WTC11 (cell line): ENCODE results near the gene SVIL. TPM values are rescaled to one million over a fixed set of nuclear protein-coding genes. Genes with fewer than 3 reads are reported as not detected.
"Not testable (repeated sequence)": the region's sequence is repeated elsewhere in the genome, so short reads cannot be mapped to it uniquely, and the experiment has no call there.

Source experiments
- ATAC-seq: fragments of 200-7000 bp; cut with Tn5 transposase; 2 replicates; pipeline ENCODE4 v1.10.0; 2021; ENCODE audit warnings: mild to moderate bottlenecking, moderate library complexity
- CTCF ChIA-PET: fragments of 300-600 bp; sonication (Branson Sonifier 250); formaldehyde crosslinking; loops from one replicate; lab custom pipeline; 2021; ENCODE audit warnings: antibody characterized with exemption; lab: Charles Lee
- POLR2A ChIA-PET: fragments of 350-600 bp; sonication (Branson Sonifier 250); formaldehyde crosslinking; loops from one replicate; lab custom pipeline; 2021; ENCODE audit warnings: antibody characterized with exemption; lab: Charles Lee
- DNase-seq: peaks from one replicate; pipeline ENCODE4 v3.0.0; 2021; ENCODE audit warnings: low spot score
- H3K27ac Mint-ChIP-seq: 2 replicates; pipeline ENCODE4 v1.8.0; 2021; ENCODE audit warnings: mixed read lengths
- H3K27me3 Mint-ChIP-seq: 2 replicates; pipeline ENCODE4 v1.8.0; 2021; ENCODE audit warnings: low read depth, mild to moderate bottlenecking, moderate library complexity, mixed read lengths
- H3K36me3 Mint-ChIP-seq: 2 replicates; pipeline ENCODE4 v1.8.0; 2021; ENCODE audit warnings: mixed read lengths
- H3K4me1 Mint-ChIP-seq: 2 replicates; pipeline ENCODE4 v1.8.0; 2022; ENCODE audit warnings: mixed read lengths
- H3K4me3 Mint-ChIP-seq: 2 replicates; pipeline ENCODE4 v1.8.0; 2021; ENCODE audit warnings: mild to moderate bottlenecking, moderate library complexity, mixed read lengths
- H3K9me3 Mint-ChIP-seq: 2 replicates; pipeline ENCODE4 v1.8.0; 2021; ENCODE audit warnings: mixed read lengths
- FOXJ3 ChIP-seq: sonication (generic); formaldehyde crosslinking; IDR thresholded peaks from 2 replicates; pipeline ENCODE4 v1.9.0; 2021; ENCODE audit warnings: missing genetic modification reagents, mild to moderate bottlenecking, borderline replicate concordance
- HMGA2 ChIP-seq: fragments of 250-450 bp; sonication (Bioruptor Pico); IDR thresholded peaks from 2 replicates; pipeline ENCODE4 v1.4.0; 2021; ENCODE audit warnings: mild to moderate bottlenecking, moderate library complexity
- RORB ChIP-seq: fragments of 250-450 bp; sonication (Bioruptor Pico); IDR thresholded peaks from 2 replicates; pipeline ENCODE4 v1.9.0; 2021; ENCODE audit warnings: mild to moderate bottlenecking
- SMAD3 ChIP-seq: sonication (generic); formaldehyde crosslinking; IDR thresholded peaks from 2 replicates; pipeline ENCODE4 v1.8.0; 2022; ENCODE audit warnings: missing genetic modification reagents, mild to moderate bottlenecking, borderline replicate concordance
- SOX15 ChIP-seq: fragments of 250-450 bp; sonication (Bioruptor Pico); IDR thresholded peaks from 2 replicates; pipeline ENCODE4 v1.9.0; 2021; ENCODE audit warnings: mild to moderate bottlenecking
- TEAD1 ChIP-seq: sonication (generic); formaldehyde crosslinking; IDR thresholded peaks from 2 replicates; pipeline ENCODE4 v1.8.0; 2022; ENCODE audit warnings: mild to moderate bottlenecking, missing genetic modification reagents
- ZNF416 ChIP-seq: fragments of 250-450 bp; sonication (Bioruptor Pico); IDR thresholded peaks from 2 replicates; pipeline ENCODE4 v1.9.0; 2021; ENCODE audit warnings: mild to moderate bottlenecking, inconsistent platforms
- total RNA-seq: library from RNA; stranded (reverse); gene quantifications from 3 replicates; pipeline ENCODE4 v1.2.3, GENCODE V29; 2021
- TF ChIP-seq, protein P1 (sequence below): sonication (generic); formaldehyde crosslinking; conservative IDR thresholded peaks from 2 replicates; pipeline ENCODE4 v1.8.1; 2023; ENCODE audit warnings: mild to moderate bottlenecking, low read depth, missing genetic modification reagents, moderate library complexity
- TF ChIP-seq, protein P2 (sequence below): sonication (generic); formaldehyde crosslinking; conservative IDR thresholded peaks from 2 replicates; pipeline ENCODE4 v1.8.1; 2022; ENCODE audit warnings: mild to moderate bottlenecking, missing genetic modification reagents
- TF ChIP-seq, protein P3 (sequence below): sonication (generic); formaldehyde crosslinking; IDR thresholded peaks from 2 replicates; pipeline ENCODE4 v1.8.1; 2023; ENCODE audit warnings: mild to moderate bottlenecking, missing genetic modification reagents, moderate library complexity
- TF ChIP-seq, protein P4 (sequence below): fragments of 250-450 bp; sonication (Bioruptor Pico); IDR thresholded peaks from 2 replicates; pipeline ENCODE4 v1.9.0; 2021; ENCODE audit warnings: moderate library complexity, mild to moderate bottlenecking, inconsistent platforms, borderline replicate concordance
- TF ChIP-seq, protein P5 (sequence below): sonication (generic); formaldehyde crosslinking; IDR thresholded peaks from 2 replicates; pipeline ENCODE4 v1.8.1; 2022; ENCODE audit warnings: missing genetic modification reagents, borderline replicate concordance
- TF ChIP-seq, protein P6 (sequence below): sonication (generic); formaldehyde crosslinking; IDR thresholded peaks from 2 replicates; pipeline ENCODE4 v1.8.1; 2022; ENCODE audit warnings: mild to moderate bottlenecking, missing genetic modification reagents, moderate library complexity, borderline replicate concordance
- TF ChIP-seq, protein P7 (sequence below): sonication (generic); formaldehyde crosslinking; IDR thresholded peaks from 2 replicates; pipeline ENCODE4 v1.8.0; 2022; ENCODE audit warnings: mild to moderate bottlenecking, missing genetic modification reagents

SVIL gene
- total RNA-seq, 1 experiment from 2014 or later = 27.1 TPM

DNA sequence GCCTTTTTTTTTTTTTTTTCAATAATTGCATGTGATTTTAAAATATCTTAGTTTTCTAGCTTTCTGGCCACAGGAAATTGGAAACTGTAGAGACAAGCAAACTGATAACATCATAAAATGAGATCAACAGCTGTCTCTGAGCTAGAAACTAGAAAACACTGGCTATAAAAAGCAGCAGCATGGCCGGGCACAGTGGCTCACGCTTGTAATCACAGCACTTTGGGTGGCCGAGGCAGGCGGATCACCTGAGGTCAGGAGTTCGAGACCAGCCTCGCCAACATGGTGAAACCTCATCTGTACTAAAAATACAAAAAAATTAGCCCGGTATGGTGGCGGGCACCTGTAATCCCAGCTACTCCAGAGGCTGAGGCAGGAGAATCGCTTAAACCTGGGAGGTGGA, 81.7 kb downstream of the SVIL start:
- not testable (repeated sequence) for H3K4me3 Mint-ChIP-seq
- CTCF ChIA-PET = interaction anchor here (0.7 to 5.1 kb wide), 2 partner anchors 18 to 238 kb away, joined by 4 to 29 read pairs; no protein-coding TSS in a partner anchor

DNA sequence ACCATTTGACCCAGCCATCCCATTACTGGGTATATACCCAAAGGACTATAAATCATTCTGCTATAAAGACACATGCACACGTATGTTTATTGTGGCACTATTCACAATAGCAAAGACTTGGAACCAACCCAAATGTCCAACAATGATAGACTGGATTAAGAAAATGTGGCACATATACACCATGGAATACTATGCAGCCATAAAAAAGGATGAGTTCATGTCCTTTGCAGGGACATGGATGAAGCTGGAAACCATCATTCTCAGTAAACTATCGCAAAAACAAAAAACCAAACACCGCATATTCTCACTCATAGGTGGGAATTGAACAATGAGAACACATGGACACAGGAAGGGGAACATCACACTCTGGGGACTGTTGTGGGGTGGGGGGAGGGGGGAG, 85.3 kb downstream of the SVIL start:
- H3K27ac Mint-ChIP-seq, H3K9me3 Mint-ChIP-seq, H3K27me3 Mint-ChIP-seq, H3K4me3 Mint-ChIP-seq, POLR2A ChIA-PET, DNase-seq, ATAC-seq: not testable (repeated sequence)
- peaks cover 17% of the 10 kb centered on the region for H3K36me3 Mint-ChIP-seq
- CTCF ChIA-PET = interaction anchor here (1.1 kb wide), 1 partner anchor 15 kb away, joined by 3 read pairs; no protein-coding TSS in a partner anchor
- H3K4me1 Mint-ChIP-seq = peaks cover 10% of the 10 kb centered on the region

More for the DNA sequence above, 81.7 kb downstream of the SVIL start:
- POLR2A ChIA-PET, H3K27me3 Mint-ChIP-seq, DNase-seq, ATAC-seq, H3K9me3 Mint-ChIP-seq, H3K27ac Mint-ChIP-seq: not testable (repeated sequence)
- Mint-ChIP-seq H3K4me1 (peaks cover 28% of the 10 kb centered on the region), H3K36me3 (peaks cover 23% of the 10 kb centered on the region)

DNA sequence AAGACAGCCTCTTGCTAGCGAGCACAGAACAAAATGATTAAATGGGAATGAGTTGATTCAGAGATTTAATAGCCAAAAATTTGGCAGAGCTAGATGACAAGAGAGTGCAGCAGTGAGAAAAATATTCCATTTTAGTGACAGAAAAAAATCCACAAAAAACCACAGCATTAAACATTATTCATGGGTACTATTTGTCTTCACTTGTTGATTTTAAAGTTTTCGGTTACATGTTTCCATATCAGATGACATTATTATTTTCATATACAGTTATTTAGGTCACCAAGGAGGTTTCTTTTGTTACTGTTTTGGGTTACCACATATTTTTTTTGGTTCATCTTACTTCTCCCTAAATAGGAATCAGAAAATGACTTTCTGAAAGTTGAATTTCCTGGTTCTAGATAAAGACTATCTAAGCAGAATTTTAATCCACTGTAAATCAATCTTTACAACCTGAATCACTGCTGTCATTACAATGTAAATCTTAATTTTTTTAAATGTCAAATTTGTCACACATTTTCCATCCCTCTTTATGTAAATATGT, 87.9 kb downstream of the SVIL start:
- H3K27ac Mint-ChIP-seq = no peak overlapping the region
- DNase-seq (no peak), ATAC-seq (no peak)
- TF ChIP-seq FOXJ3 (CRISPR knock-in tag) (no peak), SOX15 (CRISPR knock-in tag) (no peak), RORB (CRISPR knock-in tag) (no peak)
- TF ChIP-seq, protein P1, sequence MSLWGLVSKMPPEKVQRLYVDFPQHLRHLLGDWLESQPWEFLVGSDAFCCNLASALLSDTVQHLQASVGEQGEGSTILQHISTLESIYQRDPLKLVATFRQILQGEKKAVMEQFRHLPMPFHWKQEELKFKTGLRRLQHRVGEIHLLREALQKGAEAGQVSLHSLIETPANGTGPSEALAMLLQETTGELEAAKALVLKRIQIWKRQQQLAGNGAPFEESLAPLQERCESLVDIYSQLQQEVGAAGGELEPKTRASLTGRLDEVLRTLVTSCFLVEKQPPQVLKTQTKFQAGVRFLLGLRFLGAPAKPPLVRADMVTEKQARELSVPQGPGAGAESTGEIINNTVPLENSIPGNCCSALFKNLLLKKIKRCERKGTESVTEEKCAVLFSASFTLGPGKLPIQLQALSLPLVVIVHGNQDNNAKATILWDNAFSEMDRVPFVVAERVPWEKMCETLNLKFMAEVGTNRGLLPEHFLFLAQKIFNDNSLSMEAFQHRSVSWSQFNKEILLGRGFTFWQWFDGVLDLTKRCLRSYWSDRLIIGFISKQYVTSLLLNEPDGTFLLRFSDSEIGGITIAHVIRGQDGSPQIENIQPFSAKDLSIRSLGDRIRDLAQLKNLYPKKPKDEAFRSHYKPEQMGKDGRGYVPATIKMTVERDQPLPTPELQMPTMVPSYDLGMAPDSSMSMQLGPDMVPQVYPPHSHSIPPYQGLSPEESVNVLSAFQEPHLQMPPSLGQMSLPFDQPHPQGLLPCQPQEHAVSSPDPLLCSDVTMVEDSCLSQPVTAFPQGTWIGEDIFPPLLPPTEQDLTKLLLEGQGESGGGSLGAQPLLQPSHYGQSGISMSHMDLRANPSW = no peak
- TF ChIP-seq, protein P2, sequence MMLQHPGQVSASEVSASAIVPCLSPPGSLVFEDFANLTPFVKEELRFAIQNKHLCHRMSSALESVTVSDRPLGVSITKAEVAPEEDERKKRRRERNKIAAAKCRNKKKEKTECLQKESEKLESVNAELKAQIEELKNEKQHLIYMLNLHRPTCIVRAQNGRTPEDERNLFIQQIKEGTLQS = no peak
- TF ChIP-seq, protein P3, sequence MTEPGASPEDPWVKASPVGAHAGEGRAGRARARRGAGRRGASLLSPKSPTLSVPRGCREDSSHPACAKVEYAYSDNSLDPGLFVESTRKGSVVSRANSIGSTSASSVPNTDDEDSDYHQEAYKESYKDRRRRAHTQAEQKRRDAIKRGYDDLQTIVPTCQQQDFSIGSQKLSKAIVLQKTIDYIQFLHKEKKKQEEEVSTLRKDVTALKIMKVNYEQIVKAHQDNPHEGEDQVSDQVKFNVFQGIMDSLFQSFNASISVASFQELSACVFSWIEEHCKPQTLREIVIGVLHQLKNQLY (CRISPR knock-in tag) = no peak
- TF ChIP-seq, protein P4, sequence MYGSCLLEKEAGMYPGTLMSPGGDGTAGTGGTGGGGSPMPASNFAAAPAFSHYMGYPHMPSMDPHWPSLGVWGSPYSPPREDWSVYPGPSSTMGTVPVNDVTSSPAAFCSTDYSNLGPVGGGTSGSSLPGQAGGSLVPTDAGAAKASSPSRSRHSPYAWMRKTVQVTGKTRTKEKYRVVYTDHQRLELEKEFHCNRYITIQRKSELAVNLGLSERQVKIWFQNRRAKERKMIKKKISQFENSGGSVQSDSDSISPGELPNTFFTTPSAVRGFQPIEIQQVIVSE = no peak
- H3K4me3 Mint-ChIP-seq = no peak overlapping the region
- CTCF ChIA-PET = interaction anchor here (0.6 to 1.3 kb wide), 2 partner anchors 11 to 200 kb away, joined by 4 read pairs; no protein-coding TSS in a partner anchor
- H3K4me1 Mint-ChIP-seq = peaks cover 21% of the 10 kb centered on the region
- peaks cover 13% of the 10 kb centered on the region for H3K36me3 Mint-ChIP-seq
- H3K9me3 Mint-ChIP-seq = no peaks in the 10 kb centered on the region
- H3K27me3 Mint-ChIP-seq = no peaks in the 10 kb centered on the region
- POLR2A ChIA-PET = no interaction called here

DNA sequence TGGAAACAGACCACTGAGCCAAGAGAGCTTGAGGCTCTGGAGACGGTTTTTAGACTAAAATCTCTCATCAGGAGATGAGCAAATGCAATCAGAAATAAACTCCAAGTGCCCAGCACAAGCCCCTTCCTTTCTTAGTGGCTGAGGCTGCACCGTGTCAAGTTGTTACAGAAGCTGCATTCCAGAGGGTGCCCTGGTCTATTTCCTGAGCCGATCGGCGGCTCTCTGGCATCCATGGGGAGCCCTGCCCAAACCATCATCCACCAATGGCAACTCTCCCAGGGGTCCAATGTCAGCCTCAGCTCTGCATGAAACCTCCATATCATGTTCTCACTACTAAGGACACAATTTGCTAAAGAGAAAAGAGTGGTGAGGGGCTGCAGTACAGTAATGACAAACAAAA, 89.6 kb downstream of the SVIL start:
- Mint-ChIP-seq H3K4me3 (no peak overlapping the region), H3K9me3 (no peaks in the 10 kb centered on the region), H3K4me1 (peaks cover 37% of the 10 kb centered on the region), H3K27me3 (no peaks in the 10 kb centered on the region), H3K36me3 (peaks cover 2% of the 10 kb centered on the region), H3K27ac (no peak overlapping the region)
- ChIA-PET POLR2A (interaction anchor here (0.6 to 0.7 kb wide), 2 partner anchors 13 to 709 kb away, joined by 4 to 6 read pairs; no protein-coding TSS in a partner anchor), CTCF (interaction anchor here (0.6 to 2.0 kb wide), 4 partner anchors 10 to 209 kb away, joined by 3 to 16 read pairs (median 4); no protein-coding TSS in a partner anchor)
- ATAC-seq = 0 out of 2 replicates have a peak, but pooled peaks have one; percentile 28
- DNase-seq = no peak
- TF ChIP-seq SMAD3 (CRISPR knock-in tag) (no peak), TEAD1 (CRISPR knock-in tag) (no peak), HMGA2 (CRISPR knock-in tag) (no peak), ZNF416 (CRISPR knock-in tag) (no peak)
- TF ChIP-seq, protein P4 = no peak
- TF ChIP-seq, protein P5, sequence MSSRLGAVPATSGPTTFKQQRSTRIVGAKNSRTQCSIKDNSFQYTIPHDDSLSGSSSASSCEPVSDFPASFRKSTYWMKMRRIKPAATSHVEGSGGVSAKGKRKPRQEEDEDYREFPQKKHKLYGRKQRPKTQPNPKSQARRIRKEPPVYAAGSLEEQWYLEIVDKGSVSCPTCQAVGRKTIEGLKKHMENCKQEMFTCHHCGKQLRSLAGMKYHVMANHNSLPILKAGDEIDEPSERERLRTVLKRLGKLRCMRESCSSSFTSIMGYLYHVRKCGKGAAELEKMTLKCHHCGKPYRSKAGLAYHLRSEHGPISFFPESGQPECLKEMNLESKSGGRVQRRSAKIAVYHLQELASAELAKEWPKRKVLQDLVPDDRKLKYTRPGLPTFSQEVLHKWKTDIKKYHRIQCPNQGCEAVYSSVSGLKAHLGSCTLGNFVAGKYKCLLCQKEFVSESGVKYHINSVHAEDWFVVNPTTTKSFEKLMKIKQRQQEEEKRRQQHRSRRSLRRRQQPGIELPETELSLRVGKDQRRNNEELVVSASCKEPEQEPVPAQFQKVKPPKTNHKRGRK (CRISPR knock-in tag) = no peak
- TF ChIP-seq, protein P6, sequence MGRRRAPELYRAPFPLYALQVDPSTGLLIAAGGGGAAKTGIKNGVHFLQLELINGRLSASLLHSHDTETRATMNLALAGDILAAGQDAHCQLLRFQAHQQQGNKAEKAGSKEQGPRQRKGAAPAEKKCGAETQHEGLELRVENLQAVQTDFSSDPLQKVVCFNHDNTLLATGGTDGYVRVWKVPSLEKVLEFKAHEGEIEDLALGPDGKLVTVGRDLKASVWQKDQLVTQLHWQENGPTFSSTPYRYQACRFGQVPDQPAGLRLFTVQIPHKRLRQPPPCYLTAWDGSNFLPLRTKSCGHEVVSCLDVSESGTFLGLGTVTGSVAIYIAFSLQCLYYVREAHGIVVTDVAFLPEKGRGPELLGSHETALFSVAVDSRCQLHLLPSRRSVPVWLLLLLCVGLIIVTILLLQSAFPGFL = no peak
- TF ChIP-seq, protein P7, sequence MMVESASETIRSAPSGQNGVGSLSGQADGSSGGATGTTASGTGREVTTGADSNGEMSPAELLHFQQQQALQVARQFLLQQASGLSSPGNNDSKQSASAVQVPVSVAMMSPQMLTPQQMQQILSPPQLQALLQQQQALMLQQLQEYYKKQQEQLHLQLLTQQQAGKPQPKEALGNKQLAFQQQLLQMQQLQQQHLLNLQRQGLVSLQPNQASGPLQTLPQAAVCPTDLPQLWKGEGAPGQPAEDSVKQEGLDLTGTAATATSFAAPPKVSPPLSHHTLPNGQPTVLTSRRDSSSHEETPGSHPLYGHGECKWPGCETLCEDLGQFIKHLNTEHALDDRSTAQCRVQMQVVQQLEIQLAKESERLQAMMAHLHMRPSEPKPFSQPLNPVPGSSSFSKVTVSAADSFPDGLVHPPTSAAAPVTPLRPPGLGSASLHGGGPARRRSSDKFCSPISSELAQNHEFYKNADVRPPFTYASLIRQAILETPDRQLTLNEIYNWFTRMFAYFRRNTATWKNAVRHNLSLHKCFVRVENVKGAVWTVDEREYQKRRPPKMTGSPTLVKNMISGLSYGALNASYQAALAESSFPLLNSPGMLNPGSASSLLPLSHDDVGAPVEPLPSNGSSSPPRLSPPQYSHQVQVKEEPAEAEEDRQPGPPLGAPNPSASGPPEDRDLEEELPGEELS (CRISPR knock-in tag) = no peak
